Measurements from ENCODE around the gene ZC3HAV1. TPM values are rescaled to one million over a fixed set of nuclear protein-coding genes. Genes with fewer than 3 reads are reported as not detected.

ZC3HAV1 gene
- total and polyA plus RNA-seq, 2 experiments from 2014 or later, result 24.8 to 56.8 TPM

- no peaks in the 10 kb centered on the region for H3K9me2 ChIP-seq (ENCODE audit: insufficient read depth)
- peaks cover 16% of the 10 kb centered on the region for H3K36me3 Mint-ChIP-seq (ENCODE audit: low read depth)
- no peak overlapping the region for H3K4me3 Mint-ChIP-seq
- 0 out of 2 replicates have a peak overlapping the region, but pooled peaks have one; percentile 4 for H3K27ac ChIP-seq (ENCODE audit: low read depth)
- no peak overlapping the region for H3K4me3 ChIP-seq
- no peak overlapping the region for H3K4me2 ChIP-seq
- H3K27me3 Mint-ChIP-seq (ENCODE audit: insufficient read depth, low read depth, poor library complexity), result no peaks in the 10 kb centered on the region
- peaks cover 8% of the 10 kb centered on the region for H3K4me1 Mint-ChIP-seq
- no peaks in the 10 kb centered on the region for H3K9me3 Mint-ChIP-seq
- DNase-seq (ENCODE audit: low spot score), result no peak
- TF ChIP-seq EZH2phosphoT487 (IDR thresholded peaks at IDR 0.05; ENCODE audit: unreplicated experiment), result no peak
- TF ChIP-seq NANOG (IDR thresholded peaks at IDR 0.05; ENCODE audit: borderline replicate concordance), result no peak
- no peak for TF ChIP-seq CTCF (conservative IDR thresholded peaks at IDR 0.05; ENCODE audit: low read depth in 2 of 2)
- TF ChIP-seq ZNF462 (CRISPR knock-in tag; IDR thresholded peaks at IDR 0.05), result no peak
- TF ChIP-seq POLR2AphosphoS5 (IDR thresholded peaks at IDR 0.05; ENCODE audit: low read depth), result no peak
- TF ChIP-seq REST (IDR thresholded peaks at IDR 0.05; ENCODE audit: unreplicated experiment), result no peak
- TF ChIP-seq JUNB (IDR thresholded peaks at IDR 0.05; ENCODE audit: unreplicated experiment), result no peak
- no peak for TF ChIP-seq EZH2 (IDR thresholded peaks at IDR 0.05; ENCODE audit: low read depth, unreplicated experiment)
- no peak for TF ChIP-seq CREB1 (CRISPR knock-in tag; IDR thresholded peaks at IDR 0.05; ENCODE audit: low read depth)
- TF ChIP-seq ETS1 (IDR thresholded peaks at IDR 0.05), result no peak
- ATAC-seq, result no peak
- no peaks in the 10 kb centered on the region for H3F3A ChIP-seq (replicated peaks; ENCODE audit: low read depth)
- peaks cover 15% of the 10 kb centered on the region for H3K36me3 ChIP-seq (ENCODE audit: insufficient read depth)
- H4K20me1 ChIP-seq (replicated peaks; ENCODE audit: insufficient read depth), result no peaks in the 10 kb centered on the region
- H3K79me2 ChIP-seq (replicated peaks; ENCODE audit: insufficient read depth), result no peaks in the 10 kb centered on the region
- H3K4me1 ChIP-seq (ENCODE audit: insufficient read depth), result no peaks in the 10 kb centered on the region
- H3K27me3 ChIP-seq (ENCODE audit: insufficient read depth), result no peaks in the 10 kb centered on the region
- H2AFZ ChIP-seq, result no peak overlapping the region
- no peak overlapping the region; the same call in 1 of the 2 replicates for H3K27ac Mint-ChIP-seq
These were observed 49.6 kb downstream of the ZC3HAV1 start for GRCh38 chr7:139059905-139060304.
